DOHH2 (cell line): ENCODE data around the gene ZFYVE16.

Experiments used
- H3F3A ChIP-seq: fragments of 200-600 bp; sonication (generic), shearing (Covaris generic); 2 replicates; pipeline ENCODE4 v1.6.0; 2016; ENCODE audit warnings: antibody characterized with exemption, mild to moderate bottlenecking; ENCODE audit not compliant: control insufficient read depth, insufficient read depth
- H3K27ac ChIP-seq: fragments of 200-600 bp; sonication (generic); 2 replicates; pipeline ENCODE4 v1.5.1; 2014; ENCODE audit warnings: low read depth, mild to moderate bottlenecking, low read length, moderate library complexity
- H3K27me3 ChIP-seq: fragments of 200-600 bp; sonication (generic); 2 replicates; pipeline ENCODE4 v1.6.1; 2014; ENCODE audit warnings: mild to moderate bottlenecking, low read length, mixed read lengths; ENCODE audit not compliant: control insufficient read depth
- H3K36me3 ChIP-seq: fragments of 200-600 bp; sonication (generic); 2 replicates; pipeline ENCODE4 v1.6.1; 2014; ENCODE audit warnings: mild to moderate bottlenecking, low read length, moderate library complexity, mixed read lengths; ENCODE audit not compliant: control insufficient read depth
- H3K4me1 ChIP-seq: fragments of 200-600 bp; sonication (generic); 2 replicates; pipeline ENCODE4 v1.6.1; 2014; ENCODE audit warnings: mild to moderate bottlenecking, low read length, mixed read lengths; ENCODE audit not compliant: control insufficient read depth
- H3K4me2 ChIP-seq: fragments of 200-600 bp; sonication (generic); 2 replicates; pipeline ENCODE4 v1.6.0; 2014; ENCODE audit warnings: mild to moderate bottlenecking, low read length, moderate library complexity
- H3K4me3 ChIP-seq: fragments of 200-600 bp; sonication (generic); 2 replicates; pipeline ENCODE4 v1.5.1; 2014; ENCODE audit warnings: mild to moderate bottlenecking, low read length, mixed read lengths
- H3K79me2 ChIP-seq: fragments of 200-600 bp; sonication (generic); 2 replicates; pipeline ENCODE4 v1.6.1; 2014; ENCODE audit warnings: mild to moderate bottlenecking, low read length, mixed read lengths; ENCODE audit not compliant: control insufficient read depth
- H3K9me2 ChIP-seq: fragments of 200-600 bp; sonication (generic); replicated peaks from 2 replicates; pipeline ENCODE4 v1.6.1; 2014; ENCODE audit warnings: mild to moderate bottlenecking, low read length, mixed read lengths; ENCODE audit not compliant: control insufficient read depth
- H3K9me3 ChIP-seq: fragments of 200-600 bp; sonication (generic); 2 replicates; pipeline ENCODE4 v1.6.1; 2014; ENCODE audit warnings: antibody characterized with exemption, low read length, mixed read lengths; ENCODE audit not compliant: control insufficient read depth, insufficient read depth
- H4K20me1 ChIP-seq: fragments of 200-600 bp; sonication (generic); 2 replicates; pipeline ENCODE4 v1.6.0; 2014; ENCODE audit warnings: low read depth, mild to moderate bottlenecking, antibody characterized with exemption, low read length, moderate library complexity; ENCODE audit not compliant: control insufficient read depth, insufficient read depth
- EZH2phosphoT487 ChIP-seq: fragments of 200-600 bp; sonication (generic); IDR thresholded peaks from 2 replicates; pipeline ENCODE4 v1.6.1; 2017; ENCODE audit warnings: borderline replicate concordance, mild to moderate bottlenecking, antibody characterized with exemption, low read length, moderate library complexity, mixed read lengths
- TF ChIP-seq, protein P1 (sequence below): fragments of 200-600 bp; sonication (generic); IDR thresholded peaks from one replicate; pipeline ENCODE4 v1.5.1; 2014; ENCODE audit warnings: antibody characterized with exemption, mild to moderate bottlenecking, low read depth, low read length; ENCODE audit not compliant: poor library complexity, severe bottlenecking

The ZFYVE16 gene

DNA sequence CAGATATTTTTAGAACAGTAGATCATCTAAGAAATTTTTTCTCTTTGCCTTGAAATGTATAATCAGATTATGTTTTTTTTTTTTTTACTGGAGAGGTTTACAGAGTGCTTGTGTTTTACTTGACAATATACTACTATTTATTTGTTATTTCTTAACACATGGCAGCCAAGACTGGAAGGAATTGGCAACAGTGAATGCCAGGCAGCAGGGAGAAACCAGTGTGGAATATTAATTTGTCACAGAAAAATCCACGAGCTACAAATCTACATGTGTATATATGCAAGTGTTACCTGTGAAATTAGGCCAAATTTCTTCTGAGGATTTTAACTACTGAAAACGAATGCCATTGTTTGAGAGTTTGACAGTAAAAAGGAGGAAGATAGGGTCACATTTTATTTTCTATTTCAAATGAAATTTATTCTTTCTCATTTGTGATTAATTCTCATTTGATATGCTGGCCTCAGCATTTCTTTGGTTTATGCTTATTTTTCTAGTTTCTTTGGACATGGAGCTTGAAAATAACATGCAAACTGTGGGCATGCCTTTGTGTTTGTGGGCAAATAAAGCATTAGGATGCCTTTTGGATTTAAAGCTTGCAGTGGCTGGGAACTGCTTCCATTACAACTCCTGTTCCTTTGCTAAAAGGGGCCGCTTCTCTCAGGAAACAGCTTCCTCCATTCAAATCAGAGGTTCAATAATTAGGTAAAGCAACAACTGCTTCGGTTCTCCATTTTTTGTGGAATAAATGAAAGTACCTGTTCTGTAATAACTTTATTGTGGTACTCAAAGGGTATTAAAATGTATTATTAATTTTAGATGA is 39.0 kb upstream of the ZFYVE16 start:
- Histone ChIP-seq H3K36me3 (no peaks in the 10 kb centered on the region), H3K9me3 (no peaks in the 10 kb centered on the region)

DNA sequence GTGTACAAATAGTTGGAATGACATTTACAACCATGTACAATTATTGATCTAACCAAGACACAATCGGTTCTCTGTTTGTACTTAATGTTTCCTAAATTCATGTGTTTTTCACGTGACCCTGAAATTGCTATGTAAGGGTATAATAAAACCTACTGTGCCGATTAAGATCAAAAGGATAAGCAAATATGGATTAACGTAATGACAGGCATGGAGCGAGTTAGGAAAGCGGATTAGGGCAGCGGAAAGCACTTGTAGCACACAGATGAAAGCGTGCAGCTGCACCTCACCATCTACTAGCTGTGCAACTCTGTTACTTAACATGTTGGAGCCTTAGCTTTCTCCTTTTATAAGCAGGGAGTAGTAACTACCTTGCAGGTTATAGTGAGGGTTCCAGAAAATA is 38.3 kb upstream of the ZFYVE16 start:
- no peaks in the 10 kb centered on the region for H4K20me1 ChIP-seq
- no peak overlapping the region for H3K4me2 ChIP-seq
- no peak overlapping the region for H3K4me3 ChIP-seq
- no peaks in the 10 kb centered on the region for H3K4me1 ChIP-seq
- no peaks in the 10 kb centered on the region for H3F3A ChIP-seq
- no peaks in the 10 kb centered on the region for H3K9me2 ChIP-seq
- H3K79me2 ChIP-seq, result no peaks in the 10 kb centered on the region
- no peak overlapping the region for H3K27ac ChIP-seq
- TF ChIP-seq, protein P1, sequence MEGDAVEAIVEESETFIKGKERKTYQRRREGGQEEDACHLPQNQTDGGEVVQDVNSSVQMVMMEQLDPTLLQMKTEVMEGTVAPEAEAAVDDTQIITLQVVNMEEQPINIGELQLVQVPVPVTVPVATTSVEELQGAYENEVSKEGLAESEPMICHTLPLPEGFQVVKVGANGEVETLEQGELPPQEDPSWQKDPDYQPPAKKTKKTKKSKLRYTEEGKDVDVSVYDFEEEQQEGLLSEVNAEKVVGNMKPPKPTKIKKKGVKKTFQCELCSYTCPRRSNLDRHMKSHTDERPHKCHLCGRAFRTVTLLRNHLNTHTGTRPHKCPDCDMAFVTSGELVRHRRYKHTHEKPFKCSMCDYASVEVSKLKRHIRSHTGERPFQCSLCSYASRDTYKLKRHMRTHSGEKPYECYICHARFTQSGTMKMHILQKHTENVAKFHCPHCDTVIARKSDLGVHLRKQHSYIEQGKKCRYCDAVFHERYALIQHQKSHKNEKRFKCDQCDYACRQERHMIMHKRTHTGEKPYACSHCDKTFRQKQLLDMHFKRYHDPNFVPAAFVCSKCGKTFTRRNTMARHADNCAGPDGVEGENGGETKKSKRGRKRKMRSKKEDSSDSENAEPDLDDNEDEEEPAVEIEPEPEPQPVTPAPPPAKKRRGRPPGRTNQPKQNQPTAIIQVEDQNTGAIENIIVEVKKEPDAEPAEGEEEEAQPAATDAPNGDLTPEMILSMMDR, result no peak
- TF ChIP-seq EZH2phosphoT487, result no peak
- no peaks in the 10 kb centered on the region for H3K9me3 ChIP-seq
- no peaks in the 10 kb centered on the region for H3K36me3 ChIP-seq
- H3K27me3 ChIP-seq, result no peaks in the 10 kb centered on the region

More for the DNA sequence above, 39.0 kb upstream of the ZFYVE16 start:
- H3F3A ChIP-seq, result no peaks in the 10 kb centered on the region
- H3K4me2 ChIP-seq, result no peak overlapping the region
- no peaks in the 10 kb centered on the region for H4K20me1 ChIP-seq
- no peaks in the 10 kb centered on the region for H3K79me2 ChIP-seq
- no peaks in the 10 kb centered on the region for H3K9me2 ChIP-seq
- no peaks in the 10 kb centered on the region for H3K4me1 ChIP-seq
- no peaks in the 10 kb centered on the region for H3K27me3 ChIP-seq
- H3K4me3 ChIP-seq, result no peak overlapping the region
- H3K27ac ChIP-seq, result no peak overlapping the region
- TF ChIP-seq EZH2phosphoT487, result no peak
- TF ChIP-seq, protein P1, result no peak

DNA sequence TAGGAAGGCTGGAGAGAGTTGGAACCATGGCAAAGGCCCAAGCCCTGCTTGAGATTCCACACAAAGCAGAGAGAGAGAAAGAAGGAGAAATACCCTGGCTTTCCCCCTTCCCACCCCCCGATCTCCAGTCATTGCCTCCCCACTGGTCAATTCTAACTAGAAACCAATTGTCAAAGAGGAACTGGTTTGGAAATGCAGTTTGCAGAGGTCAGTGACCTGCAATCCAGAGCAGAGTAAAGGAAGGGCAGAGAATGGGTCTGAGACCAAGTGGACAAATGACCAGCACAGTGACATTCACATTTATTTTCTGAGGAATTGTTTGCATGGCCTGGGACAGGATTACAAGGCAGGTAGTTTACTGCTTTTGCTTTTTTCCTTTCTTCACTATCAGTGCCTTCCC is 37.5 kb upstream of the ZFYVE16 start:
- no peak overlapping the region for H3K27ac ChIP-seq
- no peak overlapping the region for H3K4me2 ChIP-seq
- no peaks in the 10 kb centered on the region for H3F3A ChIP-seq
- TF ChIP-seq, protein P1, result no peak
- TF ChIP-seq EZH2phosphoT487, result no peak
- no peaks in the 10 kb centered on the region for H3K27me3 ChIP-seq
- no peaks in the 10 kb centered on the region for H3K9me2 ChIP-seq
- H3K4me1 ChIP-seq, result no peaks in the 10 kb centered on the region
- no peaks in the 10 kb centered on the region for H4K20me1 ChIP-seq
- no peak overlapping the region for H3K4me3 ChIP-seq
- no peaks in the 10 kb centered on the region for H3K9me3 ChIP-seq
- H3K36me3 ChIP-seq, result no peaks in the 10 kb centered on the region
- no peaks in the 10 kb centered on the region for H3K79me2 ChIP-seq
